ENCODE results near the gene APOO. TPM values are rescaled to one million over a fixed set of nuclear protein-coding genes. Genes with fewer than 3 reads are reported as not detected.

Gene APOO
- total RNA-seq, 4 donors from 2014 or later: 2.4 to 7.2 (median 5.3) TPM

GRCh38 chrX:23888887-23889501 is 18.7 kb downstream of the APOO start:
- TF ChIP-seq, protein P1, sequence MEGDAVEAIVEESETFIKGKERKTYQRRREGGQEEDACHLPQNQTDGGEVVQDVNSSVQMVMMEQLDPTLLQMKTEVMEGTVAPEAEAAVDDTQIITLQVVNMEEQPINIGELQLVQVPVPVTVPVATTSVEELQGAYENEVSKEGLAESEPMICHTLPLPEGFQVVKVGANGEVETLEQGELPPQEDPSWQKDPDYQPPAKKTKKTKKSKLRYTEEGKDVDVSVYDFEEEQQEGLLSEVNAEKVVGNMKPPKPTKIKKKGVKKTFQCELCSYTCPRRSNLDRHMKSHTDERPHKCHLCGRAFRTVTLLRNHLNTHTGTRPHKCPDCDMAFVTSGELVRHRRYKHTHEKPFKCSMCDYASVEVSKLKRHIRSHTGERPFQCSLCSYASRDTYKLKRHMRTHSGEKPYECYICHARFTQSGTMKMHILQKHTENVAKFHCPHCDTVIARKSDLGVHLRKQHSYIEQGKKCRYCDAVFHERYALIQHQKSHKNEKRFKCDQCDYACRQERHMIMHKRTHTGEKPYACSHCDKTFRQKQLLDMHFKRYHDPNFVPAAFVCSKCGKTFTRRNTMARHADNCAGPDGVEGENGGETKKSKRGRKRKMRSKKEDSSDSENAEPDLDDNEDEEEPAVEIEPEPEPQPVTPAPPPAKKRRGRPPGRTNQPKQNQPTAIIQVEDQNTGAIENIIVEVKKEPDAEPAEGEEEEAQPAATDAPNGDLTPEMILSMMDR (IDR thresholded peaks at IDR 0.05; ENCODE audit: low read depth): no peak

DNA sequence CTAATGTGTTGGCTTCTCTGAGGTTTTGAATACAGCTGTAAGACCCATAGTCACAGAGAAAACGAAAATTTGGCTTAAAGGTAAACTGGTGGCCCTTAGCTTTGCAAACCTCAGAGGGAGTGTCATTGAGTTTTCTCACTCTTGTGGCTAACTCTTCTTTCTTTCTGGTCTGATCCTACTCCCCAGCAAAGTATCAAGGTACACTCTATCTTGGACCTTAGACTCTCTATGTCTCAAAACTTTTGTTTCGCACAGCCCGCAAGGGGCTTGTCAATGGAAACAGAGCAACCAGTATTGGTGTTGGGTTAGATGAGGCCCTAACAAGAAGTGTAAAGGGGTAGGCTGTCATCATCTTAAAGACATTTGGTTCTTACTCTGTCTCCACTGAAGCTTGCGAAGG is 19.8 kb downstream of the APOO start:
- TF ChIP-seq, protein P1 (IDR thresholded peaks at IDR 0.05; ENCODE audit: low read depth): no peak

DNA sequence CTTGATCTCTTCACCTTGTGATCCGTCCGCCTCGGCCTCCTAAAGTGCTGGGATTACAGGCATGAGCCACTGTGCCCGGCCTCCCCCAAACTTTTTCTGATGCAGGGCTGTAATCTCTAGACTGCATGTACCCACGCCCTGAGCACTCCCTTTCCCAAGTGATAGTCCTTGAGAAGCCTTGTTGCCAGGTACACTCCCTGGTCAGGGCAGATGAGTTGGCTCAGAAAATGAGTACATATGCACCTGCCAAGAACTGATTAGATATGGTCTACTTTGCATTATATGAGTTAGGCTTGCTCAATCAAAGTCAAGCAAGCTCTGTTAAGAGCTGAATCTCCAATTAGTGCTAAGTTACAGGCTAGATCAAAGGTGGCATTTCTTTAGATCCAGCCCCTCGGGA is 20.3 kb downstream of the APOO start:
- TF ChIP-seq, protein P1 (IDR thresholded peaks at IDR 0.05; ENCODE audit: low read depth): no peak

DNA sequence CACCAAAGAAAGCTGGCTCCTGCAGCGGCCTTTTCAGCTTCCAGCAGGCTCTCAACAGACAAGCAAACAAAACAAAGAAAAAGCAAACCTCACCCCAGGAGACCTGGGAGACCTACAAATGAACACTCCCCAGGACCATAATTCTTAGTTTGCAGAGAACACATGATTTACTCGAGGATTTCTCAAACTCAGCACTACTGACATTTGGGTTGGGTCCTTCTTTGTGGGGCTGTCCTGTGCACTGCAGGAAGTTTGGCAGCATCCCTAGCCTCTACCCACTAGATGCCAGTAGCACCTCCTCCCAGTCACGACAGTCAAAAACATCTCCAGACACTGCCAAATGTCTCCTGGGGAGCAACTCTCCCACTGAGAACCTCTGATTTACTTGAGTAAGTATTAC is 21.9 kb downstream of the APOO start:
- TF ChIP-seq, protein P1 (IDR thresholded peaks at IDR 0.05; ENCODE audit: low read depth): no peak

GRCh38 chrX:23884427-23885024 is 23.2 kb downstream of the APOO start:
- TF ChIP-seq, protein P1 (IDR thresholded peaks at IDR 0.05; ENCODE audit: low read depth): no peak

DNA sequence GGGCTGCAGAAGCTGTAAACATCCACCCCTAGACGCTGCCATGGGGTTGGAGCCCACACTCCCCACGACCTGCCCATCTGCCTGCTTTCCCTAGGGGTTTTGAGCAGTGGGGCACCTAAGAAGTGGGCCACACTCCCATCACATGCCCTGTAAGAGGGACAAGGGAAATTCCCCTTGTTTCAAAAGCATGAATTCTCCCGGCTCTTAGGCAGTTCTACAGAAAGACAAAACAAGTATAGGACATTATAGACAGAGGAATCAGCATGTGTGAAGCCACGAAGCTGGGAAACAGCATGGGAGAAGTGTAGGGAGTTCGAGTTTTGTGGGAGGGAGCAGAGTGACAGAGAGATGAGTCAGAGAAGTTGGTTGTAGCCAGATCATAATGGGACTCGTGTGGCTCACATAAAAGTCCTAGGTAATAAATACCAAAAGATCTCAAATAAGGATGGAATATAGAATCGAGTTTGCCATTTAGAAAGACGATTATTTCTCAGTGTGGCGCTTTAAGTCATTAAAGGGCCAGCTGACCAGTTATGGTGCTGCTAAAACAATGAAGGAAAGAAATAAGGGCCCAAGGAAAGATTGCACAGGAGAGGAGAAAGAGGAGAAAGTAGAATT is 23.9 kb downstream of the APOO start:
- TF ChIP-seq, protein P1 (IDR thresholded peaks at IDR 0.05; ENCODE audit: low read depth): no peak

- TF ChIP-seq, protein P1 (IDR thresholded peaks at IDR 0.05; ENCODE audit: low read depth): no peak
Measured at GRCh38 chrX:23879380-23880090, 28.2 kb downstream of the APOO start.
